ENCODE measurements around the gene ABCG1. TPM values are rescaled to one million over a fixed set of nuclear protein-coding genes. Genes with fewer than 3 reads are reported as not detected.
"Not testable (repeated sequence)": the region's sequence is repeated elsewhere in the genome, so short reads cannot be mapped to it uniquely, and the experiment has no call there.

The ABCG1 gene
- total and polyA plus RNA-seq, 4 donors: 1.6 to 9.7 (median 5.3) TPM

GRCh38 chr21:42179316-42179715 lies 39.6 kb upstream of the ABCG1 start:
- no peak for DNase-seq (ENCODE audit: low spot score)

DNA sequence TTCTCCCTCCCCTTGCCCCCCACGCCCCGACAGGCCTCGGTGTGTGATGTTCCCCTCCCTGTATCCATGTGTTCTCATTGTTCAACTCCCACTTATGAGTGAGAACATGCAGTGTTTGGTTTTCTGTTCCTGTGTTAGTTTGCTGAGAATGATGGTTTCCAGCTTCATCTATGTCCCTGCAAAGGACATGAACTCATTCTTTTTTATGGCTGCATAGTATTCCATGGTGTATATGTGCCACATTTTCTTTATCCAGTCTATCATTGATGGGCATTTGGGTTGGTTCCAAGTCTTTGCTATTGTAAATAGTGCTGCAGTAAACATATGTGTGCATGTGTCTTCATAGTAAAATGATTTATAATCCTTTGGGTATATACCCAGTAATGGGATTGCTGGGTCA lies 38.9 kb upstream of the ABCG1 start:
- 95% methylated on average over 3 of the region's 3 CpGs for WGBS

More at GRCh38 chr21:42179316-42179715, 39.6 kb upstream of the ABCG1 start:
- Histone ChIP-seq H3K9ac (ENCODE audit: low read depth in 1 of 2, low read length in 2 of 2) (no peak overlapping the region), H3K27me3 (ENCODE audit: control insufficient read depth in 4 of 4, insufficient read depth in 4 of 4, low read length in 3 of 4) (peaks cover 0 to 2% (median 0%) of the 10 kb centered on the region in 4 donors), H3K36me3 (ENCODE audit: control insufficient read depth in 4 of 4, insufficient read depth in 3 of 4, low read depth in 1 of 4, low read length in 3 of 4) (no peaks in the 10 kb centered on the region), H3K27ac (ENCODE audit: low read depth in 1 of 2, low read length in 2 of 2) (no peak overlapping the region), H3K4me3 (ENCODE audit: low read depth in 1 of 3, low read length in 3 of 3) (no peak overlapping the region), H3K9me3 (ENCODE audit: control insufficient read depth in 4 of 4, low read length in 3 of 4) (no peaks in the 10 kb centered on the region), H3K4me1 (ENCODE audit: control insufficient read depth in 4 of 4, insufficient read depth in 4 of 4, low read length in 3 of 4) (no peaks in the 10 kb centered on the region)
- TF ChIP-seq JUND (IDR thresholded peaks at IDR 0.05): no peak
- 79% methylated on average over 3 of the region's 3 CpGs for WGBS

GRCh38 chr21:42182713-42183371 lies 36.1 kb upstream of the ABCG1 start:
- no peak overlapping the region for H3K9ac ChIP-seq (ENCODE audit: low read depth in 1 of 2, low read length in 2 of 2)
- TF ChIP-seq YY1 (IDR thresholded peaks at IDR 0.05): no peak
- TF ChIP-seq EGR1 (IDR thresholded peaks at IDR 0.05; ENCODE audit: low read depth in 2 of 2): no peak
- TF ChIP-seq, protein P1, sequence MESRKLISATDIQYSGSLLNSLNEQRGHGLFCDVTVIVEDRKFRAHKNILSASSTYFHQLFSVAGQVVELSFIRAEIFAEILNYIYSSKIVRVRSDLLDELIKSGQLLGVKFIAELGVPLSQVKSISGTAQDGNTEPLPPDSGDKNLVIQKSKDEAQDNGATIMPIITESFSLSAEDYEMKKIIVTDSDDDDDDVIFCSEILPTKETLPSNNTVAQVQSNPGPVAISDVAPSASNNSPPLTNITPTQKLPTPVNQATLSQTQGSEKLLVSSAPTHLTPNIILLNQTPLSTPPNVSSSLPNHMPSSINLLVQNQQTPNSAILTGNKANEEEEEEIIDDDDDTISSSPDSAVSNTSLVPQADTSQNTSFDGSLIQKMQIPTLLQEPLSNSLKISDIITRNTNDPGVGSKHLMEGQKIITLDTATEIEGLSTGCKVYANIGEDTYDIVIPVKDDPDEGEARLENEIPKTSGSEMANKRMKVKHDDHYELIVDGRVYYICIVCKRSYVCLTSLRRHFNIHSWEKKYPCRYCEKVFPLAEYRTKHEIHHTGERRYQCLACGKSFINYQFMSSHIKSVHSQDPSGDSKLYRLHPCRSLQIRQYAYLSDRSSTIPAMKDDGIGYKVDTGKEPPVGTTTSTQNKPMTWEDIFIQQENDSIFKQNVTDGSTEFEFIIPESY (IDR thresholded peaks at IDR 0.05): no peak
- no peak for TF ChIP-seq RAD21 (IDR thresholded peaks at IDR 0.05)
- TF ChIP-seq HNF4G (IDR thresholded peaks at IDR 0.05): no peak
- TF ChIP-seq HNF4A (conservative IDR thresholded peaks at IDR 0.05): no peak
- TF ChIP-seq JUND (IDR thresholded peaks at IDR 0.05): no peak
- no peak for TF ChIP-seq MAX (IDR thresholded peaks at IDR 0.05)
- DNase-seq (ENCODE audit: low spot score): no peak

More for the DNA sequence above, 38.9 kb upstream of the ABCG1 start:
- H3K27ac ChIP-seq (ENCODE audit: low read depth in 1 of 2, low read length in 2 of 2); DNase-seq (ENCODE audit: low spot score); H3K36me3 ChIP-seq (ENCODE audit: control insufficient read depth in 4 of 4, insufficient read depth in 3 of 4, low read depth in 1 of 4, low read length in 3 of 4); H3K9me3 ChIP-seq (ENCODE audit: control insufficient read depth in 4 of 4, low read length in 3 of 4); H3K4me1 ChIP-seq (ENCODE audit: control insufficient read depth in 4 of 4, insufficient read depth in 4 of 4, low read length in 3 of 4); H3K9ac ChIP-seq (ENCODE audit: low read depth in 1 of 2, low read length in 2 of 2); H3K27me3 ChIP-seq (ENCODE audit: control insufficient read depth in 4 of 4, insufficient read depth in 4 of 4, low read length in 3 of 4); H3K4me3 ChIP-seq (ENCODE audit: low read depth in 1 of 3, low read length in 3 of 3): not testable (repeated sequence)

DNA sequence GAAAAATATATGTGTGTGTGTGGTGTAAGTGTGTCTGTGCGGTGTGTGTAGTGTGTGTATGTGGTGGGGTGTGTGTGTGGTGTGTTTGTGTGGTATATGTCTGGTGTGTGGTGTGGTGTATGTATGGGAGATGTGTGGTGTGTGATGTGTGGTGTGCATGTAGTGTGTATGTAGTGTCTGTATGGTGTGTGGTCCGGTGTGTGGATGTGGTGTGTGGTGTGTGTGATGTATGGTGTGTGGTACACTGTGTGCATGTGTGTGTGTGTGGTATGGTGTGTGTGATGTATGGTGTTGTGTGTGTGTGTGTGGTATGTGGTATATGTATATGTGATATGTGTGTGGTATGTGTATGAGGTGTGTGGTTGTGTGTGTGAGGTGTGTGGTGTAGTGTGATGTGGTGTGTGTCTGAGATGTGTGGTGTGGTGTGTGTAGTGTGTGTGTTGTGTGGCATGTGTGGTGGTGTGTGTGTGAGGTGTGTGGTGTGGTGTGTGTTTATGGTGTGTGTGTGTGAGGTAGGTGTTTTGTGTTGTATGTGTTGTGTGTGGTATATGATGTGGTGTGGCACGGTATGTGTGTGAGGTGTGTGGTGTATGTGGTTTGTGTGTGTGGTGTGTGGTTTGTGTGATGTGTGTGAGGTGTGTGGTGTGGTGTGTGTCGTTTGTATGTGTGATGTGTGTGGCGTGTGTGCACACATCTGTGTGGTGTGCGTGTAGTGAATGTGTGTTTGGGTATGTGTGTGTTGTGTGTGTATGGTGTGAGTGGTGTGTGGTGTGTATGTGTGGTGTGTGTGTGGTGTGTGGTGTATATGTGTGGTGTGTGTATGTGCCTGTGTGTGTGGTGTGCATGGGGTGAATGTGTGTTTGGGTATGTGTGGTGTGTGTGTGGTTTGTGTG lies 35.3 kb upstream of the ABCG1 start:
- Histone ChIP-seq H3K9ac (ENCODE audit: low read depth in 1 of 2, low read length in 2 of 2) (no peak overlapping the region), H3K27me3 (ENCODE audit: control insufficient read depth in 4 of 4, insufficient read depth in 4 of 4, low read length in 3 of 4) (no peaks in the 10 kb centered on the region), H3K27ac (ENCODE audit: low read depth in 1 of 2, low read length in 2 of 2) (no peak overlapping the region), H3K9me3 (ENCODE audit: control insufficient read depth in 4 of 4, low read length in 3 of 4) (no peaks in the 10 kb centered on the region), H3K4me1 (ENCODE audit: control insufficient read depth in 4 of 4, insufficient read depth in 4 of 4, low read length in 3 of 4) (no peaks in the 10 kb centered on the region), H3K36me3 (ENCODE audit: control insufficient read depth in 4 of 4, insufficient read depth in 3 of 4, low read depth in 1 of 4, low read length in 3 of 4) (no peaks in the 10 kb centered on the region), H3K4me3 (ENCODE audit: low read depth in 1 of 3, low read length in 3 of 3) (no peak overlapping the region)
- 92% methylated on average over 6 of the region's 6 CpGs for WGBS
- no peak for TF ChIP-seq GABPA (IDR thresholded peaks at IDR 0.05 in 1 of 2, conservative IDR thresholded peaks at IDR 0.05 in 1 of 2)
- TF ChIP-seq CTCF (IDR thresholded peaks at IDR 0.05; ENCODE audit: low read depth, low read length, missing input control): no peak
- no peak for TF ChIP-seq TAF1 (conservative IDR thresholded peaks at IDR 0.05)
- no peak for TF ChIP-seq JUND (IDR thresholded peaks at IDR 0.05)
- no peak for TF ChIP-seq HNF4A (conservative IDR thresholded peaks at IDR 0.05)
- TF ChIP-seq FOXA2 (IDR thresholded peaks at IDR 0.05): no peak
- no peak for DNase-seq (ENCODE audit: low spot score)

More at GRCh38 chr21:42182713-42183371, 36.1 kb upstream of the ABCG1 start:
- H3K27me3 ChIP-seq (ENCODE audit: control insufficient read depth in 4 of 4, insufficient read depth in 4 of 4, low read length in 3 of 4): no peaks in the 10 kb centered on the region
- WGBS: 79% methylated on average over 4 of the region's 4 CpGs
- no peak overlapping the region for H3K4me3 ChIP-seq (ENCODE audit: low read depth in 1 of 3, low read length in 3 of 3)
- no peaks in the 10 kb centered on the region for H3K36me3 ChIP-seq (ENCODE audit: control insufficient read depth in 4 of 4, insufficient read depth in 3 of 4, low read depth in 1 of 4, low read length in 3 of 4)
- H3K27ac ChIP-seq (ENCODE audit: low read depth in 1 of 2, low read length in 2 of 2): no peak overlapping the region
- H3K9me3 ChIP-seq (ENCODE audit: control insufficient read depth in 4 of 4, low read length in 3 of 4): no peaks in the 10 kb centered on the region
- H3K4me1 ChIP-seq (ENCODE audit: control insufficient read depth in 4 of 4, insufficient read depth in 4 of 4, low read length in 3 of 4): no peaks in the 10 kb centered on the region

Measured in liver (tissue), 9 donors.